Neural cell (in vitro differentiated cells): ENCODE measurements around the gene B4GALT1. TPM values are rescaled to one million over a fixed set of nuclear protein-coding genes. Genes with fewer than 3 reads are reported as not detected.

Source experiments
- H2AFZ ChIP-seq: fragments of 200-600, 300-800 bp; sonication (generic), shearing (Covaris generic); 2 replicates; pipeline ENCODE4 v1.6.0; 2014; ENCODE audit warnings: low read depth, mild to moderate bottlenecking, antibody characterized with exemption, low read length, moderate library complexity
- H3F3A ChIP-seq: fragments of 200-600 bp; shearing (Covaris generic); 2 replicates; pipeline ENCODE4 v1.6.1; 2016; ENCODE audit warnings: mild to moderate bottlenecking, moderate library complexity, mixed read lengths, antibody characterized with exemption, low read length; ENCODE audit not compliant: insufficient read depth, poor library complexity, severe bottlenecking
- H3K27ac ChIP-seq: fragments of 200-600, 300-800 bp; sonication (generic), shearing (Covaris generic); 2 replicates; pipeline ENCODE4 v1.5.1; 2014; ENCODE audit warnings: mild to moderate bottlenecking, low read length, moderate library complexity
- H3K27me3 ChIP-seq: fragments of 300-800, 200-600 bp; sonication (generic), shearing (Covaris generic); 2 replicates; pipeline ENCODE4 v1.6.0; 2014; ENCODE audit warnings: mild to moderate bottlenecking, low read depth, low read length, moderate library complexity; ENCODE audit not compliant: insufficient read depth
- H3K36me3 ChIP-seq: fragments of 300-800, 200-600 bp; sonication (generic), shearing (Covaris generic); 2 replicates; pipeline ENCODE4 v1.5.1; 2014; ENCODE audit warnings: mild to moderate bottlenecking, antibody characterized with exemption, low read length, moderate library complexity; ENCODE audit not compliant: insufficient read depth
- H3K4me2 ChIP-seq: fragments of 300-800, 200-600 bp; sonication (generic), shearing (Covaris generic); 2 replicates; pipeline ENCODE4 v1.6.0; 2014; ENCODE audit warnings: mild to moderate bottlenecking, low read length
- H3K4me3 ChIP-seq: fragments of 300-800, 200-600 bp; sonication (generic), shearing (Covaris generic); 2 replicates; pipeline ENCODE4 v1.5.1; 2014; ENCODE audit warnings: mild to moderate bottlenecking, low read length, moderate library complexity
- H3K79me2 ChIP-seq: fragments of 200-600 bp; shearing (Covaris generic); replicated peaks from 2 replicates; pipeline ENCODE4 v1.6.0; 2014; ENCODE audit warnings: mild to moderate bottlenecking, low read length, moderate library complexity; ENCODE audit not compliant: insufficient read depth
- H3K9ac ChIP-seq: fragments of 300-800, 200-600 bp; sonication (generic), shearing (Covaris generic); 2 replicates; pipeline ENCODE4 v1.6.1; 2016; ENCODE audit warnings: mild to moderate bottlenecking, low read length, mixed read lengths
- H3K9me2 ChIP-seq: fragments of 200-600 bp; shearing (Covaris generic); 2 replicates; pipeline ENCODE4 v1.6.1; 2016; ENCODE audit warnings: mild to moderate bottlenecking, low read length, mixed read lengths; ENCODE audit not compliant: insufficient read depth
- H3K9me3 ChIP-seq: fragments of 200-600, 300-800 bp; sonication (generic), shearing (Covaris generic); 2 replicates; pipeline ENCODE4 v1.6.1; 2016; ENCODE audit warnings: mild to moderate bottlenecking, mixed run types, low read length, moderate library complexity, mixed read lengths
- H4K20me1 ChIP-seq: fragments of 200-600 bp; shearing (Covaris generic); 2 replicates; pipeline ENCODE4 v1.6.1; 2016; ENCODE audit warnings: mild to moderate bottlenecking, mixed run types; ENCODE audit not compliant: insufficient read depth
- EP300 ChIP-seq: fragments of 450-650 bp; conservative IDR thresholded peaks from 2 replicates; pipeline ENCODE4 v1.6.1; 2014; ENCODE audit warnings: antibody characterized with exemption, mild to moderate bottlenecking, moderate library complexity; ENCODE audit not compliant: poor library complexity, severe bottlenecking
- EZH2 ChIP-seq: fragments of 200-600, 300-800 bp; shearing (Covaris generic), sonication (generic); IDR thresholded peaks from 2 replicates; pipeline ENCODE4 v1.6.1; 2014; ENCODE audit warnings: antibody characterized with exemption, low read length, borderline replicate concordance, mild to moderate bottlenecking; ENCODE audit not compliant: insufficient read depth, poor library complexity, severe bottlenecking
- MXI1 ChIP-seq: fragments of 450-650 bp; conservative IDR thresholded peaks from 2 replicates; pipeline ENCODE4 v1.6.1; 2014; ENCODE audit warnings: antibody characterized with exemption, mild to moderate bottlenecking; ENCODE audit not compliant: poor library complexity, severe bottlenecking
- POLR2AphosphoS5 ChIP-seq: IDR thresholded peaks from 2 replicates; pipeline ENCODE4 v1.6.1; 2012
- RAD21 ChIP-seq: fragments of 450-650 bp; conservative IDR thresholded peaks from 2 replicates; pipeline ENCODE4 v1.6.1; 2014; ENCODE audit warnings: antibody characterized with exemption, mild to moderate bottlenecking, moderate library complexity
- SMC3 ChIP-seq: fragments of 450-650 bp; conservative IDR thresholded peaks from 2 replicates; pipeline ENCODE4 v1.6.1; 2014; ENCODE audit warnings: antibody characterized with exemption, mild to moderate bottlenecking, moderate library complexity; ENCODE audit not compliant: poor library complexity
- TAF1 ChIP-seq: IDR thresholded peaks from 2 replicates; pipeline ENCODE4 v1.6.1; 2012; ENCODE audit warnings: low read depth
- polyA plus RNA-seq: library from polyadenylated mRNA; depleted of rRNA; stranded (reverse); fragments of >200 nt; gene quantifications from 2 replicates; pipeline ENCODE4 v1.2.3, GENCODE V29; 2014
- TF ChIP-seq, protein P1 (sequence below): IDR thresholded peaks from 2 replicates; pipeline ENCODE4 v1.6.1; 2012; ENCODE audit warnings: borderline replicate concordance
- TF ChIP-seq, protein P2 (sequence below): fragments of 450-650 bp; IDR thresholded peaks from 2 replicates; pipeline ENCODE4 v1.5.1; 2014; ENCODE audit warnings: antibody characterized with exemption, mild to moderate bottlenecking, moderate library complexity; ENCODE audit not compliant: poor library complexity, severe bottlenecking

B4GALT1 gene
- polyA plus RNA-seq, 1 donor from 2014 or later, result 0.41 TPM

- no peaks in the 10 kb centered on the region for H3K27me3 ChIP-seq
- no peak overlapping the region for H3K4me2 ChIP-seq
- no peak overlapping the region for H3K4me3 ChIP-seq
- no peak overlapping the region for H3K9ac ChIP-seq
- no peak overlapping the region for H3K27ac ChIP-seq
- TF ChIP-seq EZH2 (no peak), SMC3 (no peak), TAF1 (no peak), POLR2AphosphoS5 (no peak), RAD21 (no peak), MXI1 (no peak), EP300 (no peak)
- TF ChIP-seq, protein P1, sequence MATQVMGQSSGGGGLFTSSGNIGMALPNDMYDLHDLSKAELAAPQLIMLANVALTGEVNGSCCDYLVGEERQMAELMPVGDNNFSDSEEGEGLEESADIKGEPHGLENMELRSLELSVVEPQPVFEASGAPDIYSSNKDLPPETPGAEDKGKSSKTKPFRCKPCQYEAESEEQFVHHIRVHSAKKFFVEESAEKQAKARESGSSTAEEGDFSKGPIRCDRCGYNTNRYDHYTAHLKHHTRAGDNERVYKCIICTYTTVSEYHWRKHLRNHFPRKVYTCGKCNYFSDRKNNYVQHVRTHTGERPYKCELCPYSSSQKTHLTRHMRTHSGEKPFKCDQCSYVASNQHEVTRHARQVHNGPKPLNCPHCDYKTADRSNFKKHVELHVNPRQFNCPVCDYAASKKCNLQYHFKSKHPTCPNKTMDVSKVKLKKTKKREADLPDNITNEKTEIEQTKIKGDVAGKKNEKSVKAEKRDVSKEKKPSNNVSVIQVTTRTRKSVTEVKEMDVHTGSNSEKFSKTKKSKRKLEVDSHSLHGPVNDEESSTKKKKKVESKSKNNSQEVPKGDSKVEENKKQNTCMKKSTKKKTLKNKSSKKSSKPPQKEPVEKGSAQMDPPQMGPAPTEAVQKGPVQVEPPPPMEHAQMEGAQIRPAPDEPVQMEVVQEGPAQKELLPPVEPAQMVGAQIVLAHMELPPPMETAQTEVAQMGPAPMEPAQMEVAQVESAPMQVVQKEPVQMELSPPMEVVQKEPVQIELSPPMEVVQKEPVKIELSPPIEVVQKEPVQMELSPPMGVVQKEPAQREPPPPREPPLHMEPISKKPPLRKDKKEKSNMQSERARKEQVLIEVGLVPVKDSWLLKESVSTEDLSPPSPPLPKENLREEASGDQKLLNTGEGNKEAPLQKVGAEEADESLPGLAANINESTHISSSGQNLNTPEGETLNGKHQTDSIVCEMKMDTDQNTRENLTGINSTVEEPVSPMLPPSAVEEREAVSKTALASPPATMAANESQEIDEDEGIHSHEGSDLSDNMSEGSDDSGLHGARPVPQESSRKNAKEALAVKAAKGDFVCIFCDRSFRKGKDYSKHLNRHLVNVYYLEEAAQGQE, result no peak
- TF ChIP-seq, protein P2, sequence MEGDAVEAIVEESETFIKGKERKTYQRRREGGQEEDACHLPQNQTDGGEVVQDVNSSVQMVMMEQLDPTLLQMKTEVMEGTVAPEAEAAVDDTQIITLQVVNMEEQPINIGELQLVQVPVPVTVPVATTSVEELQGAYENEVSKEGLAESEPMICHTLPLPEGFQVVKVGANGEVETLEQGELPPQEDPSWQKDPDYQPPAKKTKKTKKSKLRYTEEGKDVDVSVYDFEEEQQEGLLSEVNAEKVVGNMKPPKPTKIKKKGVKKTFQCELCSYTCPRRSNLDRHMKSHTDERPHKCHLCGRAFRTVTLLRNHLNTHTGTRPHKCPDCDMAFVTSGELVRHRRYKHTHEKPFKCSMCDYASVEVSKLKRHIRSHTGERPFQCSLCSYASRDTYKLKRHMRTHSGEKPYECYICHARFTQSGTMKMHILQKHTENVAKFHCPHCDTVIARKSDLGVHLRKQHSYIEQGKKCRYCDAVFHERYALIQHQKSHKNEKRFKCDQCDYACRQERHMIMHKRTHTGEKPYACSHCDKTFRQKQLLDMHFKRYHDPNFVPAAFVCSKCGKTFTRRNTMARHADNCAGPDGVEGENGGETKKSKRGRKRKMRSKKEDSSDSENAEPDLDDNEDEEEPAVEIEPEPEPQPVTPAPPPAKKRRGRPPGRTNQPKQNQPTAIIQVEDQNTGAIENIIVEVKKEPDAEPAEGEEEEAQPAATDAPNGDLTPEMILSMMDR, result no peak
- no peaks in the 10 kb centered on the region for H3K9me2 ChIP-seq
- H3K36me3 ChIP-seq, result no peaks in the 10 kb centered on the region
- H3F3A ChIP-seq, result no peaks in the 10 kb centered on the region
- no peaks in the 10 kb centered on the region for H4K20me1 ChIP-seq
- H3K79me2 ChIP-seq, result no peaks in the 10 kb centered on the region
- H3K9me3 ChIP-seq, result no peaks in the 10 kb centered on the region
- H2AFZ ChIP-seq, result no peak overlapping the region
Observed at GRCh38 chr9:33129886-33130881, 37.0 kb downstream of the B4GALT1 start.

- H3K4me2 ChIP-seq, result no peak overlapping the region
- H4K20me1 ChIP-seq, result no peaks in the 10 kb centered on the region
- no peak for TF ChIP-seq RAD21
- no peak for TF ChIP-seq MXI1
- TF ChIP-seq, protein P2, result no peak
- no peak for TF ChIP-seq EZH2
- TF ChIP-seq POLR2AphosphoS5, result no peak
- no peak for TF ChIP-seq TAF1
- TF ChIP-seq, protein P1, result no peak
- no peak for TF ChIP-seq SMC3
- no peak for TF ChIP-seq EP300
- no peaks in the 10 kb centered on the region for H3K9me2 ChIP-seq
- no peak overlapping the region for H2AFZ ChIP-seq
- H3K27ac ChIP-seq, result no peak overlapping the region
- H3K79me2 ChIP-seq, result no peaks in the 10 kb centered on the region
- H3K27me3 ChIP-seq, result no peaks in the 10 kb centered on the region
- no peaks in the 10 kb centered on the region for H3K36me3 ChIP-seq
- H3K9me3 ChIP-seq, result no peaks in the 10 kb centered on the region
- no peak overlapping the region for H3K4me3 ChIP-seq
- no peaks in the 10 kb centered on the region for H3F3A ChIP-seq
- H3K9ac ChIP-seq, result no peak overlapping the region
Observed at GRCh38 chr9:33129251-33129885, 37.8 kb downstream of the B4GALT1 start.
